ENCODE results near the gene CCAR1.
"Not testable (repeated sequence)": the region's sequence is repeated elsewhere in the genome, so short reads cannot be mapped to it uniquely, and the experiment has no call there.

CCAR1 gene

GRCh38 chr10:68767407-68767806 lies 46.4 kb downstream of the CCAR1 start:
- not testable (repeated sequence) for H2BK120ac ChIP-seq (ENCODE audit: insufficient read depth, low read length, poor library complexity); H3K4me2 ChIP-seq (ENCODE audit: low read length); H3K9me3 ChIP-seq (ENCODE audit: insufficient read depth, low read depth, low read length); H3K14ac ChIP-seq (ENCODE audit: low read length); H3K27ac ChIP-seq (ENCODE audit: low read depth, low read length); H4K8ac ChIP-seq (ENCODE audit: low read depth, low read length); H4K91ac ChIP-seq (ENCODE audit: low read depth, low read length); H3K23ac ChIP-seq (ENCODE audit: low read length); H2BK12ac ChIP-seq (ENCODE audit: low read length); H3K79me1 ChIP-seq (ENCODE audit: low read length); H2AFZ ChIP-seq (ENCODE audit: insufficient read depth, low read length, poor library complexity); H3K4me1 ChIP-seq (ENCODE audit: control insufficient read depth in 1 of 2, insufficient read depth in 2 of 2, low read length in 2 of 2); H2BK5ac ChIP-seq (ENCODE audit: low read depth, low read length, poor library complexity); H3K9ac ChIP-seq (ENCODE audit: low read length); H3K4ac ChIP-seq (ENCODE audit: low read depth, low read length); H3K27me3 ChIP-seq (ENCODE audit: insufficient read depth, low read length); H2AK5ac ChIP-seq (ENCODE audit: low read length); H3K4me3 ChIP-seq (ENCODE audit: low read depth, low read length); H3K18ac ChIP-seq (ENCODE audit: low read length); DNase-seq; H4K12ac ChIP-seq (ENCODE audit: low read depth, low read length); H3K79me2 ChIP-seq (ENCODE audit: control insufficient read depth, insufficient read depth, low read length, poor library complexity)
- H3K36me3 ChIP-seq (ENCODE audit: control insufficient read depth in 1 of 2, insufficient read depth in 2 of 2, low read length in 2 of 2), result peaks cover 52 to 61% of the 10 kb centered on the region in 2 experiments
- WGBS (ENCODE audit: extremely low coverage, insufficient coverage, insufficient read length), result no CpG with 5 or more reads among the region's 7 CpGs

GRCh38 chr10:68781613-68782574 lies 60.9 kb downstream of the CCAR1 start:
- H3K18ac ChIP-seq (ENCODE audit: low read length), result no peak overlapping the region
- no peaks in the 10 kb centered on the region for H3K79me2 ChIP-seq (ENCODE audit: control insufficient read depth, insufficient read depth, low read length, poor library complexity)
- WGBS (ENCODE audit: extremely low coverage, insufficient coverage, insufficient read length), result no CpG with 5 or more reads among the region's 6 CpGs
- H2AFZ ChIP-seq (ENCODE audit: insufficient read depth, low read length, poor library complexity), result no peak overlapping the region
- no peaks in the 10 kb centered on the region for H3K79me1 ChIP-seq (ENCODE audit: low read length)
- peaks cover 45 to 48% of the 10 kb centered on the region in 2 experiments for H3K36me3 ChIP-seq (ENCODE audit: control insufficient read depth in 1 of 2, insufficient read depth in 2 of 2, low read length in 2 of 2)
- no peak overlapping the region for H4K91ac ChIP-seq (ENCODE audit: low read depth, low read length)
- no peak overlapping the region for H3K4me3 ChIP-seq (ENCODE audit: low read depth, low read length)
- H3K4ac ChIP-seq (ENCODE audit: low read depth, low read length), result no peak overlapping the region
- no peaks in the 10 kb centered on the region for H3K9me3 ChIP-seq (ENCODE audit: insufficient read depth, low read depth, low read length)
- H3K4me2 ChIP-seq (ENCODE audit: low read length), result no peak overlapping the region
- H2BK120ac ChIP-seq (ENCODE audit: insufficient read depth, low read length, poor library complexity), result no peak overlapping the region
- DNase-seq, result no peak
- H3K23ac ChIP-seq (ENCODE audit: low read length), result no peak overlapping the region
- H3K4me1 ChIP-seq (ENCODE audit: control insufficient read depth in 1 of 2, insufficient read depth in 2 of 2, low read length in 2 of 2), result no peaks in the 10 kb centered on the region
- H3K14ac ChIP-seq (ENCODE audit: low read length), result no peak overlapping the region
- H4K12ac ChIP-seq (ENCODE audit: low read depth, low read length), result no peak overlapping the region
- H2BK12ac ChIP-seq (ENCODE audit: low read length), result no peak overlapping the region
- H3K9ac ChIP-seq (ENCODE audit: low read length), result no peak overlapping the region
- H3K27me3 ChIP-seq (ENCODE audit: insufficient read depth, low read length), result no peaks in the 10 kb centered on the region
- no peak overlapping the region for H4K8ac ChIP-seq (ENCODE audit: low read depth, low read length)
- no peak overlapping the region for H3K27ac ChIP-seq (ENCODE audit: low read depth, low read length)
- no peak overlapping the region for H2BK5ac ChIP-seq (ENCODE audit: low read depth, low read length, poor library complexity)
- H2AK5ac ChIP-seq (ENCODE audit: low read length), result no peak overlapping the region

GRCh38 chr10:68784476-68784875 lies 63.4 kb downstream of the CCAR1 start:
- H2AFZ ChIP-seq (ENCODE audit: insufficient read depth, low read length, poor library complexity), result no peak overlapping the region
- no peak overlapping the region for H3K23ac ChIP-seq (ENCODE audit: low read length)
- H3K79me1 ChIP-seq (ENCODE audit: low read length), result no peaks in the 10 kb centered on the region
- no peak overlapping the region for H4K91ac ChIP-seq (ENCODE audit: low read depth, low read length)
- no peaks in the 10 kb centered on the region for H3K4me1 ChIP-seq (ENCODE audit: control insufficient read depth in 1 of 2, insufficient read depth in 2 of 2, low read length in 2 of 2)
- H3K27ac ChIP-seq (ENCODE audit: low read depth, low read length), result no peak overlapping the region
- no peak overlapping the region for H2AK5ac ChIP-seq (ENCODE audit: low read length)
- H3K9me3 ChIP-seq (ENCODE audit: insufficient read depth, low read depth, low read length), result no peaks in the 10 kb centered on the region
- no peak overlapping the region for H3K4me2 ChIP-seq (ENCODE audit: low read length)
- H3K18ac ChIP-seq (ENCODE audit: low read length), result no peak overlapping the region
- H2BK5ac ChIP-seq (ENCODE audit: low read depth, low read length, poor library complexity), result no peak overlapping the region
- H3K4me3 ChIP-seq (ENCODE audit: low read depth, low read length), result no peak overlapping the region
- peak overlapping the region; percentile 30 for H4K12ac ChIP-seq (ENCODE audit: low read depth, low read length)
- no peaks in the 10 kb centered on the region for H3K27me3 ChIP-seq (ENCODE audit: insufficient read depth, low read length)
- H2BK12ac ChIP-seq (ENCODE audit: low read length), result no peak overlapping the region
- peaks cover 45 to 49% of the 10 kb centered on the region in 2 experiments for H3K36me3 ChIP-seq (ENCODE audit: control insufficient read depth in 1 of 2, insufficient read depth in 2 of 2, low read length in 2 of 2)
- no peaks in the 10 kb centered on the region for H3K79me2 ChIP-seq (ENCODE audit: control insufficient read depth, insufficient read depth, low read length, poor library complexity)
- H4K8ac ChIP-seq (ENCODE audit: low read depth, low read length), result no peak overlapping the region
- H3K14ac ChIP-seq (ENCODE audit: low read length), result no peak overlapping the region
- no peak overlapping the region for H2BK120ac ChIP-seq (ENCODE audit: insufficient read depth, low read length, poor library complexity)
- no CpG with 5 or more reads among the region's 7 CpGs for WGBS (ENCODE audit: extremely low coverage, insufficient coverage, insufficient read length)
- peak in 1 of 2 donors; percentile 4 for DNase-seq
- H3K4ac ChIP-seq (ENCODE audit: low read depth, low read length), result no peak overlapping the region
- no peak overlapping the region for H3K9ac ChIP-seq (ENCODE audit: low read length)

- Histone ChIP-seq H2BK12ac (ENCODE audit: low read length) (no peak overlapping the region), H3K14ac (ENCODE audit: low read length) (no peak overlapping the region), H4K8ac (ENCODE audit: low read depth, low read length) (no peak overlapping the region), H3K79me1 (ENCODE audit: low read length) (no peaks in the 10 kb centered on the region), H2AK5ac (ENCODE audit: low read length) (no peak overlapping the region), H4K12ac (ENCODE audit: low read depth, low read length) (no peak overlapping the region), H3K18ac (ENCODE audit: low read length) (no peak overlapping the region), H2BK5ac (ENCODE audit: low read depth, low read length, poor library complexity) (no peak overlapping the region), H3K79me2 (ENCODE audit: control insufficient read depth, insufficient read depth, low read length, poor library complexity) (no peaks in the 10 kb centered on the region), H3K23ac (ENCODE audit: low read length) (no peak overlapping the region), H3K4me2 (ENCODE audit: low read length) (no peak overlapping the region), H3K4ac (ENCODE audit: low read depth, low read length) (no peak overlapping the region), H3K4me3 (ENCODE audit: low read depth, low read length) (no peak overlapping the region), H2AFZ (ENCODE audit: insufficient read depth, low read length, poor library complexity) (no peak overlapping the region), H3K27ac (ENCODE audit: low read depth, low read length) (no peak overlapping the region), H3K4me1 (ENCODE audit: control insufficient read depth in 1 of 2, insufficient read depth in 2 of 2, low read length in 2 of 2) (no peaks in the 10 kb centered on the region), H3K27me3 (ENCODE audit: insufficient read depth, low read length) (no peaks in the 10 kb centered on the region), H3K36me3 (ENCODE audit: control insufficient read depth in 1 of 2, insufficient read depth in 2 of 2, low read length in 2 of 2) (peaks cover 46 to 47% of the 10 kb centered on the region in 2 experiments), H3K9me3 (ENCODE audit: insufficient read depth, low read depth, low read length) (no peaks in the 10 kb centered on the region), H2BK120ac (ENCODE audit: insufficient read depth, low read length, poor library complexity) (no peak overlapping the region), H4K91ac (ENCODE audit: low read depth, low read length) (no peak overlapping the region), H3K9ac (ENCODE audit: low read length) (no peak overlapping the region)
- WGBS (ENCODE audit: extremely low coverage, insufficient coverage, insufficient read length), result no CpG with 5 or more reads among the region's 3 CpGs
- DNase-seq, result no peak
Observed at GRCh38 chr10:68787813-68788212, 66.8 kb downstream of the CCAR1 start.
